HL-60/S4 treated with phorbol 12-myristate 13-acetate at 8.2 ng/mL for 4 days and 3 days (cell line): ENCODE data around the gene PXMP4.

Experiments
- in situ Hi-C: fragments of 300-500 bp; cut with MboI; formaldehyde crosslinking; loops from 2 replicates; pipeline ENCODE4 v1.15.0; 2022; ENCODE audit warnings: low sequenced_read_pairs

Gene PXMP4

GRCh38 chr20:33671573-33672288 is 48.4 kb downstream of the PXMP4 start:
- in situ Hi-C loops, result no loop called here

DNA sequence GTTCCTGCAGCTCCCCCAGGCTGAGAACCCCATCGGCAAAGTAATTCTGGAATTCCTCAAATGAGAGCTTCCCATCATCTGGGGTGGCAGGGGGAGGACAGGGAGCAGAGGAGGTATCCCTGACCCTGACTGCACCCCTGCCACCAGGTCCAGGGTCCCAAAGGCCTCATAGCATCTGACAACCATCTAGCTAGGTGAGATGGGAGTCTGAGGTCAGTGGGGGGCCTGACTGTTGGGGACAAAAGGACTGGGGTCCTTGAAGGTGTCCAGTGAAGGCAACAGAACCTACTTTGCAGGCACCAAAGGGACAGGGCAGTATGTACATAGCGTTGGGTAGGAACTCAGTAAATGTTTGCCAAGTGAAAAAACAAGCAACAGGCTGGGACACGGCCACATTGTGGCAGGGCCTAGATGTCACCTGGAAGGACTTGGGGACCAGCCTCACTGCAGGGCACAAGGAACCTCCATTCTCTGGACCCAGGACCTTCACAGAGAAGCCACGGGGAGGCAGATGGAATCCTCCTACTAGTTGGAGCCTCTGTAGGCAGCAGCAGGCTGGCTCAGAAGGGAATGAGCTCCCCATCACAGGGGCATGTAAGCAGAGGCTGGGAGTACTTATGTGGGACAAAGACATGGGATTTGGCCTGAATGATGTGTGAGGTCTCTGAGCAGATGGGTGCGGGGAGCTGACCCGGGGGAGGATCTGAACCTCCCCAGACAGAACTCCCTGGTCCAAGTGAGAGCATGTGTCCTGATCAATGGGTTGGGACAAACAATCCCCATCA is 49.2 kb downstream of the PXMP4 start:
- in situ Hi-C loops, result no loop called here

DNA sequence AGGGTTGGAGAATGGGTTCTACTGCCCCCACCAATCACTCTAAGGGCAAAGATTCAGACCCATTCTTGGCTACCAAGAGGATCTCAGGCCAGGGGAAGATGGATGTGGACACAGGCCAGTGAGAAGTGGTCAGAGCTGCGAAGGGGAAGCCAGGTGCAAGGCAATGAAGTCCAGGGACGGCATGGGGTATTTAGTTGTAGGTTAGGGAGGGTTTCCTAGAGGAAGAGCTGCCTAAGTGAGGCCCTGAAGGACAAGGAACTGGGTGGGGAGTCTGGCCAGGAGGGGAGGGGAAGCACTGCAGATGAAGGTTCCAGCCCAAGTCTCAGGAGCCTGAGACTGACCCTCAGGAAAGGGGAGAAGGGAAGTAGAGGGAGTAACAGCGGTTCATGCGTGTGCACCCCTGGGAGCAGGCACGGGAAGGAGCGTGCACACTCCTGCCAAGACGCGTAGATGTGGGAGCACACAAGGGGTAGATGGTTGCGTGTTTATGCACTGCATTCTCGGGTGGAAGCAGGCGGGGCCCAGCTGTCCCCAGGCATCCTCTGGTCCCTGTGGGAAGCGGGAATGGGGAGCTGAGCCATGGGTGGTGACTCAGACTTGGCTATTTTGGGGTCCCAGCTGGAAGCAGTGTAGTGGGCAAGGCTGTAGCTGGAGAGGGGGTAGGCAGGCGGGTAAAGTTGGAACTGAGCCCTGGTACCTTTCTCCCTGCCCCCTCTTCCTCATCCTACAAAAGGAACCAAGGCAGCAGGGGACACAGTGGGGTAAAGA is 50.1 kb downstream of the PXMP4 start:
- in situ Hi-C loops, result no loop called here

DNA sequence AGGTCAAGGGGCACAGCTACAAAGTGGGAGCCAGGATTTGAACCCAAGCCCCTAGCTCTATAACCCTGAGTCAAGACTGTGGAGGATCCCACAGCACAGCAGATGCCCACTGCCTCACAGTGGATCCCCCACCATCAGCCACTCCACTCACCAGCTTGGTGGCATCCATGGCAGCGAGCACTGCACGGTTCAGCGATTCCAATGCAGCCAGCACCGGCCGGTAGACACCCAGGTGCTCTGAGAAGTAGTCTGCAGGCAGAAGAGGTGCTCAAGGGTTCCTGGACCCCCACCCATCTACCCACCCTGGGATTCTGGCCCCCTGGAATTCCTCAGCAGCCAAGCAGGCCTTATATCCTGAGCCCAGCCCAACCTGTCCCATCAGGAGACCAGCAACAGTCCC is 50.9 kb downstream of the PXMP4 start:
- in situ Hi-C loops, result no loop called here

DNA sequence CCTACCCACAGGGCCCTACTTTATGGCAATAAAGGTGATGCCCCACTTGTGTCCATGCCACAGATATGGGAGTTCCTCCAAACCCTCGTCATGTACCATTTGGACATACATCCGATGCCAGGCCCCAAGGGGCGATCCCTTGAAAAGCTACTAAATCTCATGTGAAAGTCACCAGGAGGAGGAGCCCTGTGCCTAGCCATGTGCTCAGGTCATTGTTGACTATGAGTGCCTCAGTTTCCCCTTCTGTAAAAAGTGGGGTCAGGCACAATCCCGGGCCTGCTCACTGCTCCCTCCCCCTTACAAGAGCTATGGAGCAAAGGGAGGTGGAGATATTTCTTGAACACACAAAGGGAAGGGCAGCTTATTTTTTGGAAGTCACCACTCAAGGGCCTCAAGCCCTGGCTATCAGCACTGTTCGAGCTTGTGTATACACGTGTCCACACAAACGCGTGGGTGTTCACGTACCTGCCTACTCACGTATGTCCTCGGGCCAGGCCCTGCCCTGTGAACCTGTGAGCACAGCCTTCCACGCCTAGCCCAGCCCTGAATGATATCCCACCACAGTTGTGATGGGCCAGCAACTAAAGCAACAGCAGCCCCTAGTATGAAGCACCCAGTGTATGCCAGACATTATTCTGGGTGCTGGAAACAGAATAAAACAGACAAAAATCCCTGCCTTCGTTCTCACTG is 51.5 kb downstream of the PXMP4 start:
- in situ Hi-C loops, result no loop called here

DNA sequence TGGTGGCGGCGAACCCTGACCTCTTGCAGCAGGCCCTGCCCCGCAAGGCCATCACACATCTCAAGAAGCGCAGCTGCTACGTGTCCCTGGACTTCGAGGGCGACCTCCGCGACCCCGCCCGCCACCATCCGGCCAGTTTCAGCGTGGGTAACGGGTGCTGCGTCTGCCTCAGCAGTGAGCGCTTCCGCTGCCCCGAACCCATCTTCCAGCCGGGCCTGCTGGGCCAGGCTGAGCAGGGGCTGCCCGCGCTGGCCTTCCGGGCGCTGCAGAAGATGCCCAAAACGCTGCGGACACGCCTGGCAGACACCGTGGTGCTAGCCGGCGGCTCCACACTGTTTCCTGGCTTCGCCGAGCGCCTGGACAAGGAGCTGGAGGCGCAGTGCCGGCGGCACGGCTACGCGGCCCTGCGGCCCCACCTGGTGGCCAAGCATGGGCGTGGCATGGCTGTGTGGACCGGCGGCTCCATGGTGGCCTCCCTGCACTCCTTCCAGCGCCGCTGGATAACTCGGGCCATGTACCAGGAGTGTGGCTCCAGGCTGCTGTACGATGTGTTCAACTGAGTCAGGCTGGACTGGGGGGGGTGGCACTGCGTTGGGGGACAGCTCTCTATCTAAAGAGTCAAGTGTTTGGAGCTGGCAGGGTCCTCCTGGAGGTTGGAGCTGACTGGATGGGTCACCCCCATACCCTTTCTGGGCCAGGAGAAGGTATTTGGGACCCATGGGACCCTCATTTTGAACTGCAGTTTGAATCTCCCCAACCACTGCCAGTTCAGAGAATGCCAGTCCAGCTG is 52.2 kb downstream of the PXMP4 start:
- in situ Hi-C loops, result no loop called here

- in situ Hi-C loops, result no loop called here
These were observed 52.9 kb downstream of the PXMP4 start for GRCh38 chr20:33667245-33667675.

GRCh38 chr20:33666293-33667244 is 53.5 kb downstream of the PXMP4 start, which contains the start of gene ACTL10:
TSS of gene ACTL10 (plus strand) at chr20:33666943. CDS start at chr20:33667498, 555 bp downstream.
- in situ Hi-C loops, result no loop called here

DNA sequence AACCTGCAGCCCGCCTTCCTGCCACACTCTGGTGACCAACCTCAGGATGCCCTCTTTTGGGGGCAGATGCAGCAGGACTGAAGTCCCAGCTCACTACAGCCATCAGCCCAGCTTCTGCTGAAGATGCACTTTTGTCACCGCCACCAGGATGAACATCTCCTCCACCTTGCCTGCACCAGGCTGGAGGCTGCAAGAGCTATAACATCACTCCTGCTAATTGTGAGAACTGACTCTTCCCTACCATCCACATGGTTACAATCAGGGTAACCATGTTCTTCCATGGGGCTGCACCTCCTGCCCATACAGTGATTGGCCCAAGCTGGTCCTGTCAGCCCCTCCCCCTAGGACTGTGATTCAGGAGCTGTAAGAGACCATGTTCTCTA is 55.4 kb downstream of the PXMP4 start:
- in situ Hi-C loops, result no loop called here

- in situ Hi-C loops, result no loop called here
These were observed 55.9 kb downstream of the PXMP4 start for GRCh38 chr20:33664085-33664761.

DNA sequence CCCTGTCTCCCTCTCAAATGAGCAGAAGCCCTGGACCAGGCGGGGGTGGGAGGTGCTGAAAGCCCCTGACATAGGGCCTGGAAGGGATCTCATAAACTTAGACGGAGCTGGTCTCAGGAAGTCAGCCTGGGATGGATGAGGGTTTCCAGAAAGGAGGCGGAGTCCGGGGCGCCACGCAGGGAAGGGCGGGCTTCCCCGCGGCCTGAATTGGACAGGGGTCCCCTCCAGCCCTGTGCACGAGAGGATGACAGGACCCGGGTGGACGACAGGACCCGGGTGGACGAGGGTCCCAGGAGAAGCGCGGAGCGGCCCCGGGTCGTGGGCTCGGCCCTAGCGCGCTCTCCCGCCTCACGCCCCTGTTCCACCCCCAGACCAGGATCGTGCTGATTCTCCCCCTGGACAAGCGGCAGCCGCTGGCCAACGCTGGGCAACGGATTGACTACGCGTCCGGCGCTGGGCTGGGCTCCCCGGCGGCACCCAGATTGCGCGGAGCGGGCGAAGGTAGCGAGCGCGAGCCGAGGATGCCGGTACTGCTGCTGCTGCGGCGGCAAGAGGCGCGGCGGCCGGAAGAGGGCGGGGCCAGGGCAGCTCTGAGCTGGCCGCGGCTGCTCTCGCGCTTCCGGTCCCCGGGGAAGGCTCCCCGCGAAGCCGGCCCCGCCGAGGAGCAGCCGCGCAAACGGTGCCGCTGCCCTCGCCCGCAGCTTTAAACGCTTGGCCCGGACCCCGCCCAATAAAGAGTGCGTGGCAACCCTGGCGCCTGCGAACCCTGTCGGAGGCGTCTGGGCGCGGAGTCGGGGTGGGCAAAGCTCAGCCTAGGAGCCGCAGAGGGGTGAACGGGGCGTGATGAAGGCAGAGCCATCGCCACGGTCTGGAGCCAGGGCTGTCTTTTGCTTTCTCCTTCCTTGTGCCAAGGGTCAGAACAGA is 56.7 kb downstream of the PXMP4 start:
- in situ Hi-C loops, result no loop called here

DNA sequence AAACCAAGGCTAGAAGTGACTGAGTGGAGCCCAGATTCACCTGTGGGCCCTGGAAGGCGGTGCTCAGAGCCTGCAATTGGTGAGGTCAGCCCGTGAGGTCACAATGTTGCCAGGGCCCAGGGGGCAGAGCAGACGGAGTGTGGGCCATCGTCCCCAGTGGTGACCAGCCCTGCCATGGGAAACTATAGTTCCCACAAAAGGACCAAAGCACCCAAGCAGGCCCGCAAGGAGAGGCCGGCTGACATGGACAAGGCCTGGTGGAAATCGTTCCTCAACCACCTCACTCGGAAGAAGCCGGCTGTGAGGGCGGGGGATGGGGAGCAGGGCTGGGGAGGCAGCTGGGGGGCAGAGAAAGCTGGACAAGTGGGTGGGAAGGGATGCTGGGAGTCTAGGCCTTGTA is 57.9 kb downstream of the PXMP4 start, which contains the start of gene C20orf144:
Gene C20orf144 (plus strand): TSS at position 156 of the 400 bp plus-strand sequence. CDS start 19 bp downstream, at position 175.
- in situ Hi-C loops, result no loop called here

- in situ Hi-C loops, result no loop called here
These were observed 59.4 kb downstream of the PXMP4 start for GRCh38 chr20:33660685-33661058.

GRCh38 chr20:33660035-33660684 is 60.0 kb downstream of the PXMP4 start:
- in situ Hi-C loops, result no loop called here

- in situ Hi-C loops, result no loop called here
These were observed 60.6 kb downstream of the PXMP4 start for GRCh38 chr20:33659341-33660034.

DNA sequence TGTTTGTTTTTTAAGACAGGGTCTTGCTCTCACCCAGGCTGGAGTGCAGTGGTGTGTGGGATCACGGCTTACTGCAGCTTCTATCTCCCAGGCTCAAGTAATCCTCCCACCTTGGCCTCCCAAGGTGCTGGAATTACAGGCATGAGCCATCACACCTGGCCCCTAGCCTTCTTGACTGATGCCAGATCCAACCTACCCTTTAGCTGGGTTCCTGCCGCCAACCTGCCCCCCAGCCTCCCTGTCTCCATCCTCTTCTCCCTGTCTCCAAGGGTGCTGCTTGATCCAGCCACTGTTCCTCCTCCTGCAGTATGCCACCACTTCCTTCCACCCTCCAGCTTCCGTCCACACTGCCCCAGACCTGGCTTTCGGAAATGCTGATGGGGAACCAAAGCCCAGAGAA is 61.2 kb downstream of the PXMP4 start:
- in situ Hi-C loops, result no loop called here
